DOHH2 (cell line): ENCODE data around the gene HSPB2.

Source experiments
- H3F3A ChIP-seq: fragments of 200-600 bp; sonication (generic), shearing (Covaris generic); 2 replicates; pipeline ENCODE4 v1.6.0; 2016; ENCODE audit warnings: antibody characterized with exemption, mild to moderate bottlenecking; ENCODE audit not compliant: control insufficient read depth, insufficient read depth
- H3K27ac ChIP-seq: fragments of 200-600 bp; sonication (generic); 2 replicates; pipeline ENCODE4 v1.5.1; 2014; ENCODE audit warnings: low read depth, mild to moderate bottlenecking, low read length, moderate library complexity
- H3K27me3 ChIP-seq: fragments of 200-600 bp; sonication (generic); 2 replicates; pipeline ENCODE4 v1.6.1; 2014; ENCODE audit warnings: mild to moderate bottlenecking, low read length, mixed read lengths; ENCODE audit not compliant: control insufficient read depth
- H3K36me3 ChIP-seq: fragments of 200-600 bp; sonication (generic); 2 replicates; pipeline ENCODE4 v1.6.1; 2014; ENCODE audit warnings: mild to moderate bottlenecking, low read length, moderate library complexity, mixed read lengths; ENCODE audit not compliant: control insufficient read depth
- H3K4me1 ChIP-seq: fragments of 200-600 bp; sonication (generic); 2 replicates; pipeline ENCODE4 v1.6.1; 2014; ENCODE audit warnings: mild to moderate bottlenecking, low read length, mixed read lengths; ENCODE audit not compliant: control insufficient read depth
- H3K4me2 ChIP-seq: fragments of 200-600 bp; sonication (generic); 2 replicates; pipeline ENCODE4 v1.6.0; 2014; ENCODE audit warnings: mild to moderate bottlenecking, low read length, moderate library complexity
- H3K4me3 ChIP-seq: fragments of 200-600 bp; sonication (generic); 2 replicates; pipeline ENCODE4 v1.5.1; 2014; ENCODE audit warnings: mild to moderate bottlenecking, low read length, mixed read lengths
- H3K79me2 ChIP-seq: fragments of 200-600 bp; sonication (generic); 2 replicates; pipeline ENCODE4 v1.6.1; 2014; ENCODE audit warnings: mild to moderate bottlenecking, low read length, mixed read lengths; ENCODE audit not compliant: control insufficient read depth
- H3K9me2 ChIP-seq: fragments of 200-600 bp; sonication (generic); replicated peaks from 2 replicates; pipeline ENCODE4 v1.6.1; 2014; ENCODE audit warnings: mild to moderate bottlenecking, low read length, mixed read lengths; ENCODE audit not compliant: control insufficient read depth
- H3K9me3 ChIP-seq: fragments of 200-600 bp; sonication (generic); 2 replicates; pipeline ENCODE4 v1.6.1; 2014; ENCODE audit warnings: antibody characterized with exemption, low read length, mixed read lengths; ENCODE audit not compliant: control insufficient read depth, insufficient read depth
- H4K20me1 ChIP-seq: fragments of 200-600 bp; sonication (generic); 2 replicates; pipeline ENCODE4 v1.6.0; 2014; ENCODE audit warnings: low read depth, mild to moderate bottlenecking, antibody characterized with exemption, low read length, moderate library complexity; ENCODE audit not compliant: control insufficient read depth, insufficient read depth
- EZH2phosphoT487 ChIP-seq: fragments of 200-600 bp; sonication (generic); IDR thresholded peaks from 2 replicates; pipeline ENCODE4 v1.6.1; 2017; ENCODE audit warnings: borderline replicate concordance, mild to moderate bottlenecking, antibody characterized with exemption, low read length, moderate library complexity, mixed read lengths
- TF ChIP-seq, protein P1 (sequence below): fragments of 200-600 bp; sonication (generic); IDR thresholded peaks from one replicate; pipeline ENCODE4 v1.5.1; 2014; ENCODE audit warnings: antibody characterized with exemption, mild to moderate bottlenecking, low read depth, low read length; ENCODE audit not compliant: poor library complexity, severe bottlenecking

Gene HSPB2

GRCh38 chr11:111916768-111917167 lies 4.2 kb downstream of the HSPB2 start:
- peaks cover 31% of the 10 kb centered on the region for H3K27me3 ChIP-seq
- no peaks in the 10 kb centered on the region for H3F3A ChIP-seq
- no peak overlapping the region for H3K4me2 ChIP-seq
- H3K4me1 ChIP-seq: no peaks in the 10 kb centered on the region
- H3K4me3 ChIP-seq: no peak overlapping the region
- H3K79me2 ChIP-seq: no peaks in the 10 kb centered on the region
- no peak overlapping the region for H3K27ac ChIP-seq
- H3K36me3 ChIP-seq: no peaks in the 10 kb centered on the region
- no peaks in the 10 kb centered on the region for H4K20me1 ChIP-seq
- no peaks in the 10 kb centered on the region for H3K9me2 ChIP-seq
- no peak for TF ChIP-seq EZH2phosphoT487
- TF ChIP-seq, protein P1, sequence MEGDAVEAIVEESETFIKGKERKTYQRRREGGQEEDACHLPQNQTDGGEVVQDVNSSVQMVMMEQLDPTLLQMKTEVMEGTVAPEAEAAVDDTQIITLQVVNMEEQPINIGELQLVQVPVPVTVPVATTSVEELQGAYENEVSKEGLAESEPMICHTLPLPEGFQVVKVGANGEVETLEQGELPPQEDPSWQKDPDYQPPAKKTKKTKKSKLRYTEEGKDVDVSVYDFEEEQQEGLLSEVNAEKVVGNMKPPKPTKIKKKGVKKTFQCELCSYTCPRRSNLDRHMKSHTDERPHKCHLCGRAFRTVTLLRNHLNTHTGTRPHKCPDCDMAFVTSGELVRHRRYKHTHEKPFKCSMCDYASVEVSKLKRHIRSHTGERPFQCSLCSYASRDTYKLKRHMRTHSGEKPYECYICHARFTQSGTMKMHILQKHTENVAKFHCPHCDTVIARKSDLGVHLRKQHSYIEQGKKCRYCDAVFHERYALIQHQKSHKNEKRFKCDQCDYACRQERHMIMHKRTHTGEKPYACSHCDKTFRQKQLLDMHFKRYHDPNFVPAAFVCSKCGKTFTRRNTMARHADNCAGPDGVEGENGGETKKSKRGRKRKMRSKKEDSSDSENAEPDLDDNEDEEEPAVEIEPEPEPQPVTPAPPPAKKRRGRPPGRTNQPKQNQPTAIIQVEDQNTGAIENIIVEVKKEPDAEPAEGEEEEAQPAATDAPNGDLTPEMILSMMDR: no peak
- H3K9me3 ChIP-seq: no peaks in the 10 kb centered on the region

DNA sequence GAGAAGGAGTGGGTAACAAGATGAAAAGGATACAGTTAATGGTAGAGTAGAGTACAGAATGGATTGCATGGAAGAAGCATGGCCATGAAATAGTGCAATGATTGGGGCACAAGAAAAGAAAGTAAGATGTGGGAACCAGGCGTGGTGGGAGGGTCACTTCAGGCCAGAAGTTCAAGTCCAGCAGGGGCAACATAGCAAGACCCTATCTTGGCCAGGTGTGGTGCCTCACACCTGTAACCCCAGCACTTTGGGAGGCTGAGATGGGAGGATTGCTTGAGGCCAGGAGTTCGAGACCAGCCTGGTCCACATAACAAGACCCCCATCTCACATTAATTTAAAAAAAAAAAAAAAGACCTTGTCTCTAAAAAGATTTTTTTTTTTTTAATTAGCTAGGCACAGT lies 4.8 kb downstream of the HSPB2 start:
- Histone ChIP-seq H3K4me2 (no peak overlapping the region), H3K9me2 (no peaks in the 10 kb centered on the region), H3F3A (no peaks in the 10 kb centered on the region), H3K4me3 (no peak overlapping the region), H3K36me3 (no peaks in the 10 kb centered on the region), H3K27ac (no peak overlapping the region), H4K20me1 (no peaks in the 10 kb centered on the region), H3K79me2 (no peaks in the 10 kb centered on the region), H3K9me3 (no peaks in the 10 kb centered on the region), H3K4me1 (no peaks in the 10 kb centered on the region), H3K27me3 (peaks cover 26% of the 10 kb centered on the region)
- TF ChIP-seq, protein P1: no peak
- TF ChIP-seq EZH2phosphoT487: no peak

- Histone ChIP-seq H4K20me1 (no peaks in the 10 kb centered on the region), H3K27ac (no peak overlapping the region), H3K4me2 (no peak overlapping the region)
These were observed 5.3 kb downstream of the HSPB2 start for GRCh38 chr11:111917788-111918187.

More at GRCh38 chr11:111917788-111918187, 5.3 kb downstream of the HSPB2 start:
- Histone ChIP-seq H3K36me3 (no peaks in the 10 kb centered on the region), H3K9me3 (no peaks in the 10 kb centered on the region), H3K4me3 (no peak overlapping the region), H3K4me1 (no peaks in the 10 kb centered on the region), H3F3A (no peaks in the 10 kb centered on the region), H3K27me3 (peaks cover 25% of the 10 kb centered on the region), H3K79me2 (no peaks in the 10 kb centered on the region), H3K9me2 (no peaks in the 10 kb centered on the region)
- no peak for TF ChIP-seq EZH2phosphoT487
- TF ChIP-seq, protein P1: no peak
